HG02870 (cell line): ENCODE measurements around the gene GNG14.
"Not testable (repeated sequence)": the region's sequence is repeated elsewhere in the genome, so short reads cannot be mapped to it uniquely, and the experiment has no call there.

Experiments used
- ATAC-seq: cut with Tn5 transposase; IDR thresholded peaks from one replicate; pipeline ENCODE4 v1.9.1; 2021; ENCODE audit warnings: mild to moderate bottlenecking, moderate library complexity; ENCODE audit not compliant: unreplicated experiment

Gene GNG14

DNA sequence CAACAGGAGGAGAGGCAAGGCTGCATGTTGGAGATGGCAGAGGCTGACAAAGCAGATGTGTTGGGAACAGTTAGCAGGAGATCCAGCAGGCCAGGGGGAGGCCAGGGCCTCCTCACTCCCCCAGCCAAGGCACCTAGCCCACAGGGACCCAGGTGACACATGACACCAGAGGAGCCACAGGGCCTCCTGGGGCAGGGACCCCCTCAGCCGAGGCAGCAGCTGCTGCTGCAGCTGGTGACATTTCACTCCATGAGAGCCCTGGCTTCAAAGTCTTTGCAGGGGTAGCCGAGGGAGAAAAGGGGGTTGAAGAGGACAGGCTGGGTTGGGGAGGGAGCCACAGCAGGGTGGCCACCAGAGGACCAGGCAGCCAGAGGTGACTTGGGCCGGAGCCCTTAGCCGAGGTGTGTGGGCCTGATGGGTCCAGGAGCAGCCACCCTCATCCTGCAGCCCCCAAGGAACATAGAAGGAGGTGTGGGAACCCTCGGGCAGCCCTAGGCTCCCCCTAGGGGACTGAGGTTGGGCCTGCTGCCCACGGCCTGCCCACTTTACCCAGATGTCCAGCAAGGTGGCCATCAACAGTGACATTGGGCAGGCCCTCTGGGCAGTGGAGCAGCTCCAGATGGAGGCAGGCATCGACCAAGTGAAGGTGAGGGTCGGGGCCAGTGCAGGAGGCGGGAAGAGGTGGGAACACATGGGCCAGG, at the start of gene GNG14:
GNG14 (plus strand) TSS at position 503 of the 701 bp plus-strand sequence; CDS start at position 554, 51 bp downstream.
- no peak for ATAC-seq

DNA sequence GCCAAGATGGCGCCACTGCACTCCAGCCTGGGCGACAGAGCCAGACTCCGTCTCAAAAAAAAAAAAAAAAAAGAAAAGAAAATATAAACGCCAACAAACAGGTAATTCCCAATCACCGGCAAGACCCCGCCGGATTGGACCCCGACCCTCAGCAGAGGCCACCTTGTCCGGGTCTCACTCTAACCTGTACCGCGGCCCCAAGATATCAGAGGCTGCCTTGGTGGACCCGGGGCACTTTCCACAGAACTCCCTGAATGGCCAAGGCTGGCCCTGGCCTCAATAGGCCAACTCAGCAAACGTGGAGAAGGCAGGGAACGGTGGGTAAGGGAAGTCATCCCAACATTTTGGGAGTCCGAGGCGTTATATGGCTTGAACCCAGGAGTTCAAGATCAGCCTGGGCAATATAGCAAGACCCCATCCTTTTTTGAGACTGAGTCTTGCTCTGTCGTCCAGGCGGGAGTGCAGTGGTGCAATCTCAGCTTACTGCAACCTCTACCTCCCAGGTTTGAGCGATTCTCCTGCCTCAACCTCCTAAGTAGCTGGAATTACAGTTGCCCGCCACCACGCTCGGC, 49.1 kb upstream of the GNG14 start:
- no peak for ATAC-seq

DNA sequence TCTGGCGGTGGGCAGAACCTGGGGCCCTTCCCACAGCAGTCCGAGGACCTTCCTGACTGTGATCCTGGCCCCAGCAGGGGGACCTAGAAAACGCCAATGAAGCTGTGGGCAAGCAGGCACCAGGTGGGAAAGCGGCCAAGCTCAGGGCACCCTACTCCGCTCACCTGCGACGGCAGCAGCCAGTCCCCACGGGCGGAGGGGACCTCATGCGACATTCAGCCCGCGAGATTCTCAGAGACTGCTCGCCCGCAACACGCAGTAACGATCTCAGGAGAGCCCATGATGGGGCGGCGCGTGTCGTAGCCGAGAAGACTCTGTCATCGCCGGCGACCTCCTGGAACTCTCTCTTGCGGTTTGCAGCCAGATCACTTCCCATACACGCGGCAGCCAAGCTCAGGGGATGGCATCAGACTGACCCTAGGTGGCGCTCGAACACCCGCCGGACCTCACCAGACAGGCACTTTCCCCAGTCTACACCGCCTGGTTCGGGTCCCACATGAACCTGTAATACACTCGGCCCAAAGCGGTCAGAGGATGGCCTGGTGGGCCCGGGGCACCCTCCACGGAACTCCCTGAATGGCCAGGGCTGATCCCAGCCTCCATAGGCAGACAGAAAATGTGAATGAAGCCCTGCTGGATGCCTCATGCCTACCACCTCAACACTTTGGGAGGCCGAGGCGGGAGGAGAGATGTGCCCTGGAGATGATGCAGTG, 47.7 kb upstream of the GNG14 start:
- peak; percentile 54 for ATAC-seq

DNA sequence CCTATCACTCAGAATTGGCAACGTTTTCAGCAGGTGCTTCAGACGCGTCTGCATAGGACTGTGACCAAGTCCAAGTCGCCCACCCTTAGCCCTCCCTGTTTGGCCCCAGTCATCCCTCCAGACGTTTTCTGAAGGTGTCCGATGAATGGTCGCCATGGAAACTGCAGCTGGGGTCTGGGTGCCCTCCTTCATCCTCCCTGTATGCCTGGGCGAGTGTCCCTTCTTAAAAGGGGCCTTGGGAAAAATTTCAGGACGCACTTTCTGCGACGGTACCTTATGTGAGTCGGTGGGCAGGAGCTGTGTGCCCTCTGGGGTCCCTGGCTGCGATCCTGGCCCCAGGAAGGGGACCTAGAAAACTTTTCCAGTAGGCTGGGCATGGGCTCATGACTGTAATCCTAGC, 46.3 kb upstream of the GNG14 start:
- no peak for ATAC-seq

DNA sequence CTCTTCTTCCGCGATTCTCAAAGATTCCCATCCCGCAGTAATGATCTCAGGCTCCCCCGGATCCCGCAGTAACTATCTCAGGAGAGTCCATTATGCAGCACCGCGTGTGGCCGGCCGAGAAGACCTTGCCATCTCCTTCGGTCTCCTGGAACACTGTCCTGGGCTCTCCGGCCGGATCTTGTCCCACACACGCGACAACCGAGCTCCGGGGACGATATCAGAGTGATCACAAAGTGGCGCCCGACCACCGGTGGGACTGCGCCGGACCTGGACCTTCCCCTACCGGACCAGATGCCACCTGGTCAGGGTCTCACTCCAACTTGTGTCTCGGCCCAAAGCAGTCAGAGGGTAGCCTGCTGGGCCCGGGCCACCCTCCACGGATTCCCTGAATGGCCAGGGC, 45.3 kb upstream of the GNG14 start:
- ATAC-seq = no peak

DNA sequence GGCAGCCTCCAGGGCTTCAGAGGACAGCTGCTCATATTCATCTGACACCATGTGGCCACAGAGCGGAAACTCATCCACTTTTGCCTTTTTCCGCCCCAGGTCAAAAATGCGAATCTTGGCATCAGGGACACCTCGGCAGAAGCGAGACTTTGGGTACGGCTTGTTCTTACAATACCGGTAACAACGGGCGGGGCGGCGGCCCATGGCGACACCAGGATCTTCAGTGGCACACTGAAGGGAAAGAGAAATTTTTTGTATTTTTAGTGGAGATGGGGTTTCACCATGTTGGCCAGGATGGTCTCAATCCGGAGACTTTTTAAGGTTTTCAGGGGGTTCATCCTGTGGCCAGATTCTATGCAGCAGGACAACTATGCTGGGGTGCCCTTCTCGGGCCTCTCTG, 44.1 kb upstream of the GNG14 start:
- not testable (repeated sequence) for ATAC-seq

DNA sequence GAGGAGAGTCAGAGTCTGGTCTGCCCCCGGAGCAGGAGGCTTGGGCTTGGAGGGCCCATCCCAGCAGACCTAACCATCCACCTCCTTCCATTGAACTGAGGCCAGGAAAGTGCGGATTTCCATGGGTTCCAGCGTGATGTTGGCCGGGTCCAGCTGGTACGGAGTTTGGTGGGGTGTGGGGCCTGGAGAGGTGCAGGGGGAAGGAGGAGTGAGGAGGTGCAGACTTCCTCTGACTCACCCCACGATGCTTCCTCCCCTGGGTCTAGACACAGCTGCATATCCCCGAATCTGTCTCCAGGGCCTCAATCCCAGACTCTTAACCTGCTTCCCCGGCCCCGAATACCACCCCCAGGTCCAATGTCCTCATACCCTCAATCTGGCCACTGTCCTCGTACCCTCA, 41.2 kb upstream of the GNG14 start:
- no peak for ATAC-seq

DNA sequence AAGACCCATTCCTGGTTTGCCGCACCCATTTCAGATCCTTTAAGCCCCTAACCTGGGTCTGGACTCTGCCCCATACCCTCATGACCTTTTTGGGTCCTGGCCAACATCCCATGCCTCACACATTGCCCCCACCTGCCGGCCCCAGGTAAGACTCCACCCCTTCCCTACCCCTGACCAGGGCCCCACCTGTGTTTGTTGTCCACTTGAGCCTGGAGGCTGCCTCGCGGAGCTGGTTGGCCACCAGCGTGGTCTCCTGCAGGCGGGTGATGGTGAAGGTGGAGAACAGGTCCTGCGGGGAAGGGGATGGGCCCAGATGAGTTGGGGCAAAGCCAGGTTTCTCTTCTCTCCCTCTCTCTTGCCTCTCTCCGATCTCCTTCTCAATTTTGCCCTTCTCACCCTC, 40.8 kb upstream of the GNG14 start:
- ATAC-seq = no peak

DNA sequence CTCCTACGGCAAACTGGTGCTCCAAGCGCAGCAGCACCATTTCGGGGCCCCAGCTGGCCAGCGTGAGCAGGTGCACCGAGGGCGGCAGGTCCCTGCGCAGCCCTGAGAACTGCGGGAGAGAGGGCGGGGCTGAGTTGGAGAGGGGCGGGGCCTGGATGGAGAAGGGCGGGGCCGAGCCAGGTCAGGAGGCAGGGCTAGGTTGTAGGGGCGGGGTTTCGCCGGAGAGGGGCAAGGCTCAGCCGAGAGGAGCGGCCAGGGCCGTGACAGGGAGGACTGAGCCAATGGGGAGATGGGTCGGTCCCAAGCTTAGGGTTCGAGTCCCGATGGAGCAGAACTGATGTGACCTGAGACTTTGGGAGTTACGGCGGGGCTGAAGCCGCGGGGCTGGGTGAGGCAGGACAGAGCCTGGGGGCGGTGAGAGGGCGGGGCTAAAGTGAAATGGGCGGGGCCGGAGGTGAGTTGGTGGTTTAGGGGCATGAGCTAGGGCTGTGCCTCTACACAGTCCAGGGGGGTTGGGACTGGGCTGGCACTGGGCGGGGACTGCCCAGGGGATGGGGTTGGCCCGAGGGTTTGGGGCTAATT, 40.2 kb upstream of the GNG14 start:
- ATAC-seq = no peak

DNA sequence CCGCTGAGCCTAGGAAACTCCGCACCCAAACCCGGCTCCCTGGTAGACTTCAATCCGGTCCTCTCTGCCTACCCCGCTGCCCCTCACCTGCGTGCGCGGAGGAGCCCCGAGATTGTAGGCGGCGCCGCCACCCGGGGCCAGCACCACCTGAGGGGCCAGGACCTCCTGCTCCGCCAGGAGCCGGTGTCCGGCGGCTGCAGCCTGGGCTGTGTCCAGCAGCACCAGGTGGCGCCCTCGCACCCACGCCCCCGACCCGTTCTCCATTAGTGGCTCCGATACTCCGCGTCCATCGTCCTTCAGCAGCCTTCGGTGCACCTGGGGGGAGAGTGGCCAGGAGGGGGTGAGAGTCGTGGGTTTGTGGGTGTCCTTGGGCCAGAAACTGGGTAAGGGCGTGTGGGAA, 39.7 kb upstream of the GNG14 start:
- no peak for ATAC-seq

DNA sequence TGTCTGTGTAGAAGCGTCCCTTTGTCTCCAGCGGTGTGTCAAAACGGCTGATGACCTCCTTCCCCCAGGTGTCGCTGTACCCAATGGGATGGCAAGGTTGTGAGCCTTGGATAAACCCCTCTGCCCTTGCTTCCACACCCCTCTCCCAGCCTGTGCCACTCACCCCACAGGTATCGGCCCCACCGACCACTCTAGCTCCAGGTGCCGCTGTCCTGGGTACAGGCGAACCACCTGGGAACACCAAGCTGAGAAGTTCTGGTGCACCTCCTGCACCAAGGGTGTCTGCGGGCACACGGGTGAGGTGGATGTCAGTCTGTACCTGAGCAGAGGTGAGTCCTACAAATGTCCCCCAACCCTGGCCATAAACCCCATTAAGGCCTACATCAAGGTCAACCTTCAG, 37.9 kb upstream of the GNG14 start:
- ATAC-seq = no peak

DNA sequence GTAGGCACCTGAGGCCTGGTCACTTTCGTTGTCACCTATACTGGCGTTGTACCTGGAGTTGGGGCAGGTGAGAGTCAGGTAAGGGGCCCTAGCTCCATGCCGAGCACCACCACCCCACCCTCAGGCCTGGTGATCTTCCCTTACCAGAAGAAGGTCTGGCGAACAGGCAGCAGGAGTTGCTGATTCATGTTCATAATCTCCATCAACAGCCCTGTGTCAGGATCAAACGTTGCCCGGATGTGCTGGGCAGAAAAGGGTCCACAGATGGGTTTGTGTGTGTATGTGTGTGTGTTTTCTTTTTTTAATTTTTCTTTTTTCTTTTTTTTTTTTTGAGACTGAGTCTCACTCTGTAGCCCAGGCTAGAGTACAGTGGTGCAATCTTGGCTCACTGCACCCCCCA, 35.6 kb upstream of the GNG14 start:
- no peak for ATAC-seq

DNA sequence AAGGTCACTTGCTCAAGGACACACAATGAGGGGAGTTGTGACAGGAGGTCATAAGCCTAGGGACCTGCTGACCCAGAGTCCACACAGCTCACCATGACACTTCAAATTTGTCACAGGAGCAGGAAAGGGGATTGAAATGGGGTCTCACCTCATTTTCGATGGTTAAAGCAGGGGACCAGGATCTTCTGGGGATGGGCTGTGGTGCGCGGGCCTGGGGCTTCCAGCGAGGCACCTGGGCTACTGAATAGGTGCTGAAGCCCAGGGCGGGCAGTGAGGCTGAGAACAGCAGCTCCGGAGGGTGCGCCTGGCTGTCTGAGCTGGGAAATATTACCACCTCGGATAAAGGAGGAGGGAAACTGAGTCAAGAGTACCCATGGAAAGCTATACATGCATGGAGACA, 32.3 kb upstream of the GNG14 start:
- no peak for ATAC-seq

DNA sequence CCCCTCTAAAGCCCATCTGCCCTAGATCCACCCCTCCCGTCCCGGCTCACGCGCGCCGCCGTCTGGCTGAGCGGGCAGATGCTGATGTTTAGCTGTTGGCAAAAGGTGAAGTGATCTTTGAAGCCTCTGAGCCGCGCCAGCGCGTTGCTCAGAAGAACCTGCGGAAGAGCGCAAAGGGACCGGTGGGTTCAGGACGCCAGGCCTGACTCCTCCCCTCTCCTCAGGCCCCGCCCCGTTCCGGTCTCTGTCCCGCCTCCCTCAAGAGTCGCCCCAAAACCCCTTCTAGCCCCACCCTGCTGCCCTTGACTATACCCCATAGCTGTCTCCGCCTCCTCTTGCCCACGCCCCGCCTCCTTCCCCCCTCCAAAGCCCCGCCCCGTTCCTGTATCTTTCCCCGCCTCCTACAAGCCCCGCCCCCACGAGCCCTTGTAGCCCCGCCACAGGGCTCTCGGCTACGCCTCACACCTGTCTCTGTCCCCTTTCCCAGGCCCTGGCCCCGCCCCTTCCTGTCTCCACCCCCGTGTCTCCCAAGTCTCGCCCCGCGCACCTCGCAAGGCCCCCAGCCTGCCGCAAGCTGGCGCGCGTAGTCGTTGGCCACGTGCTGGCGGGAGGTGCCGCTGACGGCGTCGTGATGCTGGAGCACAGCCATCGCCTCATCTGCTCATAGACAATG, 30.8 kb upstream of the GNG14 start:
- no peak for ATAC-seq

DNA sequence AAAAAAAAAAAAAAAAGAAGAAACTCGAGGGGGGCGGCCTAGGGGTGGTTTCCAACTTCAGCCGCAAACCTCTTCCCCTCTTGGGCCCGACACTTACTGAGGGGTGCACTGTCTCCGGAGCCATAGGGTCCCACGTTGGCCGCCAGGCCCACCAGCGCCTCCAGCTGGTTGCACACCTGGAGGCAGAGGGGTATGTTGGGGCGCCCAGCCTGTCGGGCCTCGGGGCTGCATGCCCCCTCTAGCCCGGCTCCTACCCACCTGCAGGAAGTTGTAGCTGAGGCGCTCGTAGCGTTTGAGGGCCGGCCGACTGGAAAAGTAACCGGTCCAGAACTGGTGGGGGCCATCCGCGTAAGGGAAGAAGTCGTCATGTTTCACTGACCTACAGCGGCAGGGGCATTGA, 29.8 kb upstream of the GNG14 start:
- no peak for ATAC-seq

DNA sequence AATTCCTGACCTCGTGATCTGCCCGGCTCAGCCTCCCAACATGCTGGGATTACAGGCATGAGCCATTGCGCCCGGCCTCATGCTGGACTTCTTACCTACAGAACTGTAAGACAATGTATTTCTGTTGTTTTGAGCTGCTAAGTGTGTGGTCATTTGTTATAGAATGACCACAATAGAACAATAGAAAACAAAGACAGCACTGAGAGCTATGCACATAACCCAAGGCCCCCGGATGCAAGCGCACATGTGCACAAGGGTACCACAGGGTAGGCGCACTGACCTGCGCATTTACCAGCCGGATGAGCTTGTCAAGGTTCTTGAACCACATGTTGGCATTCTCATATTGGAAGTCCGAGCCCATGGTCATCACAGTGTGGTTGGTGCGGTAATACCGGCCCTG, 26.8 kb upstream of the GNG14 start:
- ATAC-seq = no peak

DNA sequence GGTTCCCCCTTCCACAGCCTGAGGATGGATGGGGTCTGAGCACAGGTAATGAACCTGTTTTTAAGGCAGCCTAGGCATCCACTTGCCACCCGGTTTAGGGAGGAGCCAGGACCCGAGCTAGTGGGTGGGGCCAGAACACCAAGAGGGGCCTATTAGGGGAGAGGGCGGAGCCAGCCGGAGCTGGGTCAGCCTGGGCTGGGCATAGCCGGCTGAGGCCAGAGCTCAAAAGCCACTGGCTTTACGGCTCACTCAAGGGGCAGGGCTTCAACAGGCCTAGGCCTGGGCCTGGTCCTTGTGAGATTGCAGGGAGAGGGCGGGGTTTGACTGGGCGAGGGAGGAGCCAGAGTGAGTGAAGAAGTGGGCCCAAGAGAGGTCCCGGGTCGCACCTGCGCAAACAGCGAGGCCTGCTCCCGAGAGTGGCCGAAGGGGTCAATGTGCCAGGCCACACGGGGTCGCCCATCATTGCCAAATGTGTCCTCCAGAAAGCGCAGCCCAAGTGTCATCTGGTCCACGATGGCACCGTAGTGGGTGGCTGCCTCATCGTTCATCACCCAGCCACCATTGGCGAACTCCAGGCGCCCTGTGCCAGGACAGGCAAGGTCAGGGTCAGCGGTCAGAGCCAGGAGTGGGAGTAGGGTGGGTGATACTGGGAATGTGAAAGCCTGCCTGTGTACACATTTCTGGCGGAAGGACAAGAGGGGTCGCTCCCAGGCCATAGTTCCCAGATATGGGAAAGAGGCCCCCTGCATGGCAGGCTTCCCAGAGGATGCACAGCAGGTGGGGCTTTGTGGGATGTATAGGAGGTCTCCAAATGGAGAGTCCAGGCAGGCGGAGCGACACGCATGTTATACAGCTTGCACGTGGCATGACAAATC, 23.2 kb upstream of the GNG14 start:
- no peak for ATAC-seq

DNA sequence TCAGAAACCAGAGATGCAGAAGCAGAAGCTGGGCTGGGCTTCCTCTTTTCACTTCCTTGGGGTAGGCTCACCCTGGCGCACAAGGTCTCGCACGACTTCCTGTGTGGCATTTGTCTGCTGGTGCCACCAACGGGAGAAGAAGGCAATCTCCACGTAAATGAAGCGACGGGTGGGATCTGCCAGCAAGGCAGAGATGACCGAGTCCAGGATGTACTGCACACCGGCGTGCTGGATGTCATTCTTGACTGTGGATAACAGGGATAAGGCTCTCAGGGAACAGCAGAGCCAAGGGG, 22.6 kb upstream of the GNG14 start:
- ATAC-seq = no peak

DNA sequence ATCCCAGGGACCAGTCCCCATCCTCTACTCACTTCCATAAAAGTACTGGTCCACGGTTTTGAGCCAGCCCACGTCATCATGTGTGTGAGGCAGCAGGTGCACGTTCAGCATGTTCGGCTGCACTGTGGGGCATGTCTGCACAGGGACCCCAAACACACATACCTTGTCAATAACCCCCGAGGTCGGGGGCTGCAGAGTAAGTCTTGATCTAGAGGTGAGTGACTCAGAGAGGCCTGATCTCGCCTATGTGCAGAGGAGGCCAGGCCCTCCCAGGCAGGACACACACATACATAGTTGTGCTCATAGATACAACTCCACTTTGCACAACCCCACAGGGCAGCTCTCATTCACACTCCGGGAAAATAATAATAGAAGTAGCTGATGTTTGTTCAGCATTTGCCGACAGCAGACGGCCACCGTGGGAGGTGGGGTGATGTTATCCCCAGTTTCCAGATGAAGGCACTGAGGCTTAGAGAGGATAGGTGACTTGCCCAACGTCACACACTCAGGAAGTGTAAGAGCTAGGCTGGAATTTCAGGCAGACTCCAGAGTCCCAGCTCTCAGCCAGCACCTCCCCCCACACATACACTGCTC, 22.0 kb upstream of the GNG14 start:
- ATAC-seq = no peak
